Liver (tissue), 9 donors: Measurements from ENCODE around the gene LRTM1. TPM values are rescaled to one million over a fixed set of nuclear protein-coding genes. Genes with fewer than 3 reads are reported as not detected.

ENCODE experiments used
- DNase-seq: peaks from one replicate; pipeline ENCODE4 v3.0.0-alpha.2; 2017; ENCODE audit warnings: low spot score
- H3K27ac ChIP-seq, 2 donors: one replicate each; pipeline ENCODE4 v1.7.0; 2013; ENCODE audit warnings: inconsistent platforms in 2 of 2, low read length in 2 of 2, control low read depth in 1 of 2, low read depth in 1 of 2, mild to moderate bottlenecking in 1 of 2
- H3K27me3 ChIP-seq, 4 donors: one replicate each; pipeline versions ENCODE4 v1.6.1 to v1.7.0; 2013; ENCODE audit warnings: low read length in 3 of 4, inconsistent platforms in 1 of 4, mild to moderate bottlenecking in 1 of 4, moderate library complexity in 1 of 4; ENCODE audit not compliant: control insufficient read depth in 4 of 4, insufficient read depth in 4 of 4
- H3K36me3 ChIP-seq, 4 donors: one replicate each; pipeline versions ENCODE4 v1.6.1 to v1.7.0; 2013; ENCODE audit warnings: low read length in 3 of 4, mild to moderate bottlenecking in 3 of 4, low read depth in 1 of 4, moderate library complexity in 1 of 4; ENCODE audit not compliant: control insufficient read depth in 4 of 4, insufficient read depth in 3 of 4
- H3K4me1 ChIP-seq, 4 donors: one replicate each; pipeline versions ENCODE4 v1.6.1 to v1.7.0; 2013; ENCODE audit warnings: low read length in 3 of 4, mild to moderate bottlenecking in 3 of 4, moderate library complexity in 1 of 4; ENCODE audit not compliant: control insufficient read depth in 4 of 4, insufficient read depth in 4 of 4
- H3K4me3 ChIP-seq, 3 donors: one replicate each; pipeline versions ENCODE4 v1.6.1 to v1.7.0; 2013; ENCODE audit warnings: low read length in 3 of 3, control low read depth in 1 of 3, low read depth in 1 of 3, mild to moderate bottlenecking in 1 of 3
- H3K9ac ChIP-seq, 2 donors: one replicate each; pipeline ENCODE4 v1.7.0; 2013; ENCODE audit warnings: low read length in 2 of 2, mild to moderate bottlenecking in 2 of 2, moderate library complexity in 2 of 2, control low read depth in 1 of 2, low read depth in 1 of 2
- H3K9me3 ChIP-seq, 4 donors: one replicate each; pipeline versions ENCODE4 v1.6.1 to v1.7.0; 2013; ENCODE audit warnings: low read length in 3 of 4; ENCODE audit not compliant: control insufficient read depth in 4 of 4
- EGR1 ChIP-seq, 2 donors: IDR thresholded peaks; 2 replicates each; pipeline ENCODE4 v1.6.1; 2016 to 2018; ENCODE audit warnings: antibody characterized with exemption in 2 of 2, low read depth in 2 of 2
- GABPA ChIP-seq, 2 donors: IDR thresholded peaks in 1 of 2; conservative IDR thresholded peaks in 1 of 2; 2 replicates each; pipeline ENCODE4 v1.6.1; 2016; ENCODE audit warnings: antibody characterized with exemption in 2 of 2, mild to moderate bottlenecking in 1 of 2, moderate library complexity in 1 of 2
- HNF4A ChIP-seq, 2 donors: conservative IDR thresholded peaks; 2 replicates each; pipeline ENCODE4 v1.6.1; 2016; ENCODE audit warnings: antibody characterized with exemption in 2 of 2, mild to moderate bottlenecking in 2 of 2
- JUND ChIP-seq, 2 donors: IDR thresholded peaks; 2 replicates each; pipeline ENCODE4 v1.6.1; 2016; ENCODE audit warnings: antibody characterized with exemption in 2 of 2
- NR2F2 ChIP-seq: IDR thresholded peaks from 2 replicates; pipeline ENCODE4 v1.6.1; 2016; ENCODE audit warnings: antibody characterized with exemption
- RXRA ChIP-seq, 2 donors: IDR thresholded peaks; 2 replicates each; pipeline ENCODE4 v1.6.1; 2017 to 2018; ENCODE audit warnings: antibody characterized with exemption in 2 of 2, mild to moderate bottlenecking in 1 of 2
- SP1 ChIP-seq: IDR thresholded peaks from 2 replicates; pipeline ENCODE4 v1.6.1; 2018; ENCODE audit warnings: antibody characterized with exemption, mild to moderate bottlenecking
- TAF1 ChIP-seq: conservative IDR thresholded peaks from 2 replicates; pipeline ENCODE4 v1.6.1; 2016; ENCODE audit warnings: antibody characterized with exemption, mild to moderate bottlenecking
- YY1 ChIP-seq: IDR thresholded peaks from 2 replicates; pipeline ENCODE4 v1.6.1; 2016; ENCODE audit warnings: antibody characterized with exemption, mild to moderate bottlenecking
- ZBTB33 ChIP-seq: IDR thresholded peaks from 2 replicates; pipeline ENCODE4 v1.6.1; 2016; ENCODE audit warnings: antibody characterized with exemption
- WGBS: extraction: QIAGEN DNeasy Blood & Tissue Kit; methylation state at CpG from one replicate; pipeline ENCODE4 v1.1.7; 2013; 5-methylcytosine and 5-hydroxymethylcytosine counted together
- polyA plus RNA-seq, 2 donors: library from polyadenylated mRNA; stranded (reverse) in 1 of 2; unstranded in 1 of 2; fragments of 200-250 nt in 1 of 2; fragments of >200 nt in 1 of 2; fragmentation: Nextera tagmentation in 1 of 2; extraction: Ambion mirVana in 1 of 2; gene quantifications; one replicate each; pipeline versions ENCODE4 v1.2.1 to v1.2.3, GENCODE V29; 2013 to 2015
- total RNA-seq, 2 donors: library from RNA; depleted of rRNA; stranded (reverse); fragments of >200 nt; gene quantifications; one replicate each; pipeline ENCODE4 v1.2.3, GENCODE V29; 2014
- TF ChIP-seq, protein P1 (sequence below): IDR thresholded peaks from 2 replicates; pipeline ENCODE4 v1.6.1; 2016; ENCODE audit warnings: antibody characterized with exemption
- TF ChIP-seq, protein P2 (sequence below): fragments of 150-350 bp; IDR thresholded peaks from 2 replicates; pipeline ENCODE4 v1.5.1; 2017; ENCODE audit warnings: improper control_type of control experiment, low read depth, low read length; ENCODE audit not compliant: missing input control
- TF ChIP-seq, protein P3 (sequence below): IDR thresholded peaks from 2 replicates; pipeline ENCODE4 v1.6.1; 2016; ENCODE audit warnings: antibody characterized with exemption, mild to moderate bottlenecking
- TF ChIP-seq, protein P4 (sequence below): IDR thresholded peaks from 2 replicates; pipeline ENCODE4 v1.6.1; 2016; ENCODE audit warnings: antibody characterized with exemption
- donor health status: healthy.
- donor health status: healthy.
- donor health status: healthy.
- donor health status: healthy.
- donor health status: healthy.

Gene LRTM1
- total and polyA plus RNA-seq, 4 donors, result not detected

GRCh38 chr3:54936561-54936960 is 8.7 kb upstream of the LRTM1 start:
- WGBS, result 67% methylated on average over 5 of the region's 5 CpGs
- no peak for DNase-seq

More at GRCh38 chr3:54936561-54936960, 8.7 kb upstream of the LRTM1 start:
- Histone ChIP-seq H3K27me3 (peaks cover 0 to 3% (median 2%) of the 10 kb centered on the region in 4 donors), H3K27ac (no peak overlapping the region), H3K4me1 (no peaks in the 10 kb centered on the region), H3K36me3 (no peaks in the 10 kb centered on the region), H3K4me3 (no peak overlapping the region), H3K9ac (no peak overlapping the region), H3K9me3 (no peaks in the 10 kb centered on the region)
- TF ChIP-seq JUND (IDR thresholded peaks at IDR 0.05), result no peak
- no peak for TF ChIP-seq NR2F2
- TF ChIP-seq, protein P1, sequence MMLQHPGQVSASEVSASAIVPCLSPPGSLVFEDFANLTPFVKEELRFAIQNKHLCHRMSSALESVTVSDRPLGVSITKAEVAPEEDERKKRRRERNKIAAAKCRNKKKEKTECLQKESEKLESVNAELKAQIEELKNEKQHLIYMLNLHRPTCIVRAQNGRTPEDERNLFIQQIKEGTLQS, result no peak
- no peak for TF ChIP-seq YY1
- TF ChIP-seq HNF4A (conservative IDR thresholded peaks at IDR 0.05), result no peak
- no peak for TF ChIP-seq TAF1
- TF ChIP-seq, protein P2, sequence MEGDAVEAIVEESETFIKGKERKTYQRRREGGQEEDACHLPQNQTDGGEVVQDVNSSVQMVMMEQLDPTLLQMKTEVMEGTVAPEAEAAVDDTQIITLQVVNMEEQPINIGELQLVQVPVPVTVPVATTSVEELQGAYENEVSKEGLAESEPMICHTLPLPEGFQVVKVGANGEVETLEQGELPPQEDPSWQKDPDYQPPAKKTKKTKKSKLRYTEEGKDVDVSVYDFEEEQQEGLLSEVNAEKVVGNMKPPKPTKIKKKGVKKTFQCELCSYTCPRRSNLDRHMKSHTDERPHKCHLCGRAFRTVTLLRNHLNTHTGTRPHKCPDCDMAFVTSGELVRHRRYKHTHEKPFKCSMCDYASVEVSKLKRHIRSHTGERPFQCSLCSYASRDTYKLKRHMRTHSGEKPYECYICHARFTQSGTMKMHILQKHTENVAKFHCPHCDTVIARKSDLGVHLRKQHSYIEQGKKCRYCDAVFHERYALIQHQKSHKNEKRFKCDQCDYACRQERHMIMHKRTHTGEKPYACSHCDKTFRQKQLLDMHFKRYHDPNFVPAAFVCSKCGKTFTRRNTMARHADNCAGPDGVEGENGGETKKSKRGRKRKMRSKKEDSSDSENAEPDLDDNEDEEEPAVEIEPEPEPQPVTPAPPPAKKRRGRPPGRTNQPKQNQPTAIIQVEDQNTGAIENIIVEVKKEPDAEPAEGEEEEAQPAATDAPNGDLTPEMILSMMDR, result no peak
- no peak for TF ChIP-seq EGR1 (IDR thresholded peaks at IDR 0.05; ENCODE audit: low read depth in 2 of 2)
- no peak for TF ChIP-seq RXRA (IDR thresholded peaks at IDR 0.05)
- TF ChIP-seq ZBTB33, result no peak
- TF ChIP-seq GABPA (IDR thresholded peaks at IDR 0.05 in 1 of 2, conservative IDR thresholded peaks at IDR 0.05 in 1 of 2), result no peak
- TF ChIP-seq SP1, result no peak
- TF ChIP-seq, protein P3, sequence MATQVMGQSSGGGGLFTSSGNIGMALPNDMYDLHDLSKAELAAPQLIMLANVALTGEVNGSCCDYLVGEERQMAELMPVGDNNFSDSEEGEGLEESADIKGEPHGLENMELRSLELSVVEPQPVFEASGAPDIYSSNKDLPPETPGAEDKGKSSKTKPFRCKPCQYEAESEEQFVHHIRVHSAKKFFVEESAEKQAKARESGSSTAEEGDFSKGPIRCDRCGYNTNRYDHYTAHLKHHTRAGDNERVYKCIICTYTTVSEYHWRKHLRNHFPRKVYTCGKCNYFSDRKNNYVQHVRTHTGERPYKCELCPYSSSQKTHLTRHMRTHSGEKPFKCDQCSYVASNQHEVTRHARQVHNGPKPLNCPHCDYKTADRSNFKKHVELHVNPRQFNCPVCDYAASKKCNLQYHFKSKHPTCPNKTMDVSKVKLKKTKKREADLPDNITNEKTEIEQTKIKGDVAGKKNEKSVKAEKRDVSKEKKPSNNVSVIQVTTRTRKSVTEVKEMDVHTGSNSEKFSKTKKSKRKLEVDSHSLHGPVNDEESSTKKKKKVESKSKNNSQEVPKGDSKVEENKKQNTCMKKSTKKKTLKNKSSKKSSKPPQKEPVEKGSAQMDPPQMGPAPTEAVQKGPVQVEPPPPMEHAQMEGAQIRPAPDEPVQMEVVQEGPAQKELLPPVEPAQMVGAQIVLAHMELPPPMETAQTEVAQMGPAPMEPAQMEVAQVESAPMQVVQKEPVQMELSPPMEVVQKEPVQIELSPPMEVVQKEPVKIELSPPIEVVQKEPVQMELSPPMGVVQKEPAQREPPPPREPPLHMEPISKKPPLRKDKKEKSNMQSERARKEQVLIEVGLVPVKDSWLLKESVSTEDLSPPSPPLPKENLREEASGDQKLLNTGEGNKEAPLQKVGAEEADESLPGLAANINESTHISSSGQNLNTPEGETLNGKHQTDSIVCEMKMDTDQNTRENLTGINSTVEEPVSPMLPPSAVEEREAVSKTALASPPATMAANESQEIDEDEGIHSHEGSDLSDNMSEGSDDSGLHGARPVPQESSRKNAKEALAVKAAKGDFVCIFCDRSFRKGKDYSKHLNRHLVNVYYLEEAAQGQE, result no peak
- TF ChIP-seq, protein P4, sequence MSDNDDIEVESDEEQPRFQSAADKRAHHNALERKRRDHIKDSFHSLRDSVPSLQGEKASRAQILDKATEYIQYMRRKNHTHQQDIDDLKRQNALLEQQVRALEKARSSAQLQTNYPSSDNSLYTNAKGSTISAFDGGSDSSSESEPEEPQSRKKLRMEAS, result no peak
